Raji (cell line): Measurements from ENCODE around the gene OR9Q1.
"Not testable (repeated sequence)": the region's sequence is repeated elsewhere in the genome, so short reads cannot be mapped to it uniquely, and the experiment has no call there.

Experiments
- POLR2A ChIP-seq: IDR thresholded peaks from 2 replicates; pipeline ENCODE4 v1.6.1; 2011; ENCODE audit warnings: low read depth, low read length, control low read depth; ENCODE audit not compliant: insufficient read depth

The OR9Q1 gene

GRCh38 chr11:58165504-58166106 lies 141.9 kb downstream of the OR9Q1 start:
- no peak for TF ChIP-seq POLR2A

- no peak for TF ChIP-seq POLR2A
Measured at GRCh38 chr11:58177409-58178054, 153.9 kb downstream of the OR9Q1 start.

- no peak for TF ChIP-seq POLR2A
Measured at GRCh38 chr11:58178444-58178843, 154.8 kb downstream of the OR9Q1 start.

GRCh38 chr11:58179648-58180047 lies 156.0 kb downstream of the OR9Q1 start:
- TF ChIP-seq POLR2A, result no peak

GRCh38 chr11:58186938-58187337 lies 163.3 kb downstream of the OR9Q1 start:
- TF ChIP-seq POLR2A, result no peak

- no peak for TF ChIP-seq POLR2A
Measured at GRCh38 chr11:58188770-58189169, 165.1 kb downstream of the OR9Q1 start, which contains the start of gene OR9Q2. OR9Q2 (plus strand) TSS chr11:58189070; CDS start chr11:58190491, 1,421 bp downstream.

- no peak for TF ChIP-seq POLR2A
Measured at GRCh38 chr11:58192229-58192628, 168.5 kb downstream of the OR9Q1 start.

- no peak for TF ChIP-seq POLR2A
Measured at GRCh38 chr11:58193391-58193790, 169.7 kb downstream of the OR9Q1 start.

- no peak for TF ChIP-seq POLR2A
Measured at GRCh38 chr11:58195939-58196338, 172.3 kb downstream of the OR9Q1 start.

- TF ChIP-seq POLR2A, result no peak
Measured at GRCh38 chr11:58199271-58199670, 175.6 kb downstream of the OR9Q1 start.

GRCh38 chr11:58204042-58204441 lies 180.4 kb downstream of the OR9Q1 start, which contains the start of gene OR1S2:
OR1S2 (minus strand) TSS chr11:58204142; CDS start chr11:58204142, 0 bp downstream.
- no peak for TF ChIP-seq POLR2A

GRCh38 chr11:58212420-58212819 lies 188.7 kb downstream of the OR9Q1 start, which contains the start of gene OR1S1:
OR1S1 (plus strand) TSS chr11:58212720.
- not testable (repeated sequence) for TF ChIP-seq POLR2A

- TF ChIP-seq POLR2A, result no peak
Measured at GRCh38 chr11:58216476-58216875, 192.8 kb downstream of the OR9Q1 start.

- no peak for TF ChIP-seq POLR2A
Measured at GRCh38 chr11:58222721-58223120, 199.0 kb downstream of the OR9Q1 start.

GRCh38 chr11:58227956-58228615 lies 204.4 kb downstream of the OR9Q1 start:
- TF ChIP-seq POLR2A, result no peak
